ENCODE data around the gene DPPA2.

- TF ChIP-seq, protein P1, sequence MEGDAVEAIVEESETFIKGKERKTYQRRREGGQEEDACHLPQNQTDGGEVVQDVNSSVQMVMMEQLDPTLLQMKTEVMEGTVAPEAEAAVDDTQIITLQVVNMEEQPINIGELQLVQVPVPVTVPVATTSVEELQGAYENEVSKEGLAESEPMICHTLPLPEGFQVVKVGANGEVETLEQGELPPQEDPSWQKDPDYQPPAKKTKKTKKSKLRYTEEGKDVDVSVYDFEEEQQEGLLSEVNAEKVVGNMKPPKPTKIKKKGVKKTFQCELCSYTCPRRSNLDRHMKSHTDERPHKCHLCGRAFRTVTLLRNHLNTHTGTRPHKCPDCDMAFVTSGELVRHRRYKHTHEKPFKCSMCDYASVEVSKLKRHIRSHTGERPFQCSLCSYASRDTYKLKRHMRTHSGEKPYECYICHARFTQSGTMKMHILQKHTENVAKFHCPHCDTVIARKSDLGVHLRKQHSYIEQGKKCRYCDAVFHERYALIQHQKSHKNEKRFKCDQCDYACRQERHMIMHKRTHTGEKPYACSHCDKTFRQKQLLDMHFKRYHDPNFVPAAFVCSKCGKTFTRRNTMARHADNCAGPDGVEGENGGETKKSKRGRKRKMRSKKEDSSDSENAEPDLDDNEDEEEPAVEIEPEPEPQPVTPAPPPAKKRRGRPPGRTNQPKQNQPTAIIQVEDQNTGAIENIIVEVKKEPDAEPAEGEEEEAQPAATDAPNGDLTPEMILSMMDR (tag by site-specific recombination; IDR thresholded peaks at IDR 0.05) = no peak
- TF ChIP-seq ZNF610 (tag by site-specific recombination; IDR thresholded peaks at IDR 0.05; ENCODE audit: borderline replicate concordance) (no peak), ZNF280D (tag by site-specific recombination; IDR thresholded peaks at IDR 0.05) (no peak), ZNF76 (tag by site-specific recombination; IDR thresholded peaks at IDR 0.05; ENCODE audit: borderline replicate concordance, low read depth) (no peak), ZNF184 (tag by site-specific recombination; IDR thresholded peaks at IDR 0.05) (no peak), SP2 (tag by site-specific recombination; IDR thresholded peaks at IDR 0.05) (no peak), TCF7L2 (IDR thresholded peaks at IDR 0.05; ENCODE audit: borderline replicate concordance, low read depth, low read length) (no peak), SP3 (tag by site-specific recombination; IDR thresholded peaks at IDR 0.05) (no peak)
- TF ChIP-seq, protein P2, sequence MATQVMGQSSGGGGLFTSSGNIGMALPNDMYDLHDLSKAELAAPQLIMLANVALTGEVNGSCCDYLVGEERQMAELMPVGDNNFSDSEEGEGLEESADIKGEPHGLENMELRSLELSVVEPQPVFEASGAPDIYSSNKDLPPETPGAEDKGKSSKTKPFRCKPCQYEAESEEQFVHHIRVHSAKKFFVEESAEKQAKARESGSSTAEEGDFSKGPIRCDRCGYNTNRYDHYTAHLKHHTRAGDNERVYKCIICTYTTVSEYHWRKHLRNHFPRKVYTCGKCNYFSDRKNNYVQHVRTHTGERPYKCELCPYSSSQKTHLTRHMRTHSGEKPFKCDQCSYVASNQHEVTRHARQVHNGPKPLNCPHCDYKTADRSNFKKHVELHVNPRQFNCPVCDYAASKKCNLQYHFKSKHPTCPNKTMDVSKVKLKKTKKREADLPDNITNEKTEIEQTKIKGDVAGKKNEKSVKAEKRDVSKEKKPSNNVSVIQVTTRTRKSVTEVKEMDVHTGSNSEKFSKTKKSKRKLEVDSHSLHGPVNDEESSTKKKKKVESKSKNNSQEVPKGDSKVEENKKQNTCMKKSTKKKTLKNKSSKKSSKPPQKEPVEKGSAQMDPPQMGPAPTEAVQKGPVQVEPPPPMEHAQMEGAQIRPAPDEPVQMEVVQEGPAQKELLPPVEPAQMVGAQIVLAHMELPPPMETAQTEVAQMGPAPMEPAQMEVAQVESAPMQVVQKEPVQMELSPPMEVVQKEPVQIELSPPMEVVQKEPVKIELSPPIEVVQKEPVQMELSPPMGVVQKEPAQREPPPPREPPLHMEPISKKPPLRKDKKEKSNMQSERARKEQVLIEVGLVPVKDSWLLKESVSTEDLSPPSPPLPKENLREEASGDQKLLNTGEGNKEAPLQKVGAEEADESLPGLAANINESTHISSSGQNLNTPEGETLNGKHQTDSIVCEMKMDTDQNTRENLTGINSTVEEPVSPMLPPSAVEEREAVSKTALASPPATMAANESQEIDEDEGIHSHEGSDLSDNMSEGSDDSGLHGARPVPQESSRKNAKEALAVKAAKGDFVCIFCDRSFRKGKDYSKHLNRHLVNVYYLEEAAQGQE (tag by site-specific recombination; IDR thresholded peaks at IDR 0.05) = no peak
- TF ChIP-seq, protein P3, sequence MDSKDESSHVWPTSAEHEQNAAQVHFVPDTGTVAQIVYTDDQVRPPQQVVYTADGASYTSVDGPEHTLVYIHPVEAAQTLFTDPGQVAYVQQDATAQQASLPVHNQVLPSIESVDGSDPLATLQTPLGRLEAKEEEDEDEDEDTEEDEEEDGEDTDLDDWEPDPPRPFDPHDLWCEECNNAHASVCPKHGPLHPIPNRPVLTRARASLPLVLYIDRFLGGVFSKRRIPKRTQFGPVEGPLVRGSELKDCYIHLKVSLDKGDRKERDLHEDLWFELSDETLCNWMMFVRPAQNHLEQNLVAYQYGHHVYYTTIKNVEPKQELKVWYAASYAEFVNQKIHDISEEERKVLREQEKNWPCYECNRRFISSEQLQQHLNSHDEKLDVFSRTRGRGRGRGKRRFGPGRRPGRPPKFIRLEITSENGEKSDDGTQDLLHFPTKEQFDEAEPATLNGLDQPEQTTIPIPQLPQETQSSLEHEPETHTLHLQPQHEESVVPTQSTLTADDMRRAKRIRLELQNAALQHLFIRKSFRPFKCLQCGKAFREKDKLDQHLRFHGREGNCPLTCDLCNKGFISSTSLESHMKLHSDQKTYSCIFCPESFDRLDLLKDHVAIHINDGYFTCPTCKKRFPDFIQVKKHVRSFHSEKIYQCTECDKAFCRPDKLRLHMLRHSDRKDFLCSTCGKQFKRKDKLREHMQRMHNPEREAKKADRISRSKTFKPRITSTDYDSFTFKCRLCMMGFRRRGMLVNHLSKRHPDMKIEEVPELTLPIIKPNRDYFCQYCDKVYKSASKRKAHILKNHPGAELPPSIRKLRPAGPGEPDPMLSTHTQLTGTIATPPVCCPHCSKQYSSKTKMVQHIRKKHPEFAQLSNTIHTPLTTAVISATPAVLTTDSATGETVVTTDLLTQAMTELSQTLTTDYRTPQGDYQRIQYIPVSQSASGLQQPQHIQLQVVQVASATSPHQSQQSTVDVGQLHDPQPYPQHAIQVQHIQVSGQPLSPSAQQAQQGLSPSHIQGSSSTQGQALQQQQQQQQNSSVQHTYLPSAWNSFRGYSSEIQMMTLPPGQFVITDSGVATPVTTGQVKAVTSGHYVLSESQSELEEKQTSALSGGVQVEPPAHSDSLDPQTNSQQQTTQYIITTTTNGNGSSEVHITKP (tag by site-specific recombination; IDR thresholded peaks at IDR 0.05) = no peak
Observed at GRCh38 chr3:109337393-109337792, 21.1 kb upstream of the DPPA2 start, which contains the start of gene DPPA4.
